Lower leg skin (tissue), 3 donors: ENCODE results near the gene TMEM187.

Source experiments
- CTCF ChIP-seq, 3 donors: fragments of 450-650 bp; IDR thresholded peaks; one replicate each; pipeline ENCODE4 v1.5.1; 2016; ENCODE audit warnings: antibody characterized with exemption in 3 of 3, mild to moderate bottlenecking in 3 of 3, moderate library complexity in 2 of 3
- POLR2A ChIP-seq, 2 donors: fragments of 450-650 bp; IDR thresholded peaks; one replicate each; pipeline ENCODE4 v1.6.1; 2016 to 2017; ENCODE audit warnings: antibody characterized with exemption in 2 of 2, mild to moderate bottlenecking in 1 of 2, moderate library complexity in 1 of 2

- TF ChIP-seq CTCF (IDR thresholded peaks at IDR 0.05) = no peak
- TF ChIP-seq POLR2A (IDR thresholded peaks at IDR 0.05) = no peak
These were observed 10.8 kb downstream of the TMEM187 start for GRCh38 chrX:153983321-153983801.
